Measurements from ENCODE around the gene MKLN1. TPM values are rescaled to one million over a fixed set of nuclear protein-coding genes. Genes with fewer than 3 reads are reported as not detected.

Gene MKLN1
- 34.8 and 67.9 TPM in 2 replicates for total RNA-seq

DNA sequence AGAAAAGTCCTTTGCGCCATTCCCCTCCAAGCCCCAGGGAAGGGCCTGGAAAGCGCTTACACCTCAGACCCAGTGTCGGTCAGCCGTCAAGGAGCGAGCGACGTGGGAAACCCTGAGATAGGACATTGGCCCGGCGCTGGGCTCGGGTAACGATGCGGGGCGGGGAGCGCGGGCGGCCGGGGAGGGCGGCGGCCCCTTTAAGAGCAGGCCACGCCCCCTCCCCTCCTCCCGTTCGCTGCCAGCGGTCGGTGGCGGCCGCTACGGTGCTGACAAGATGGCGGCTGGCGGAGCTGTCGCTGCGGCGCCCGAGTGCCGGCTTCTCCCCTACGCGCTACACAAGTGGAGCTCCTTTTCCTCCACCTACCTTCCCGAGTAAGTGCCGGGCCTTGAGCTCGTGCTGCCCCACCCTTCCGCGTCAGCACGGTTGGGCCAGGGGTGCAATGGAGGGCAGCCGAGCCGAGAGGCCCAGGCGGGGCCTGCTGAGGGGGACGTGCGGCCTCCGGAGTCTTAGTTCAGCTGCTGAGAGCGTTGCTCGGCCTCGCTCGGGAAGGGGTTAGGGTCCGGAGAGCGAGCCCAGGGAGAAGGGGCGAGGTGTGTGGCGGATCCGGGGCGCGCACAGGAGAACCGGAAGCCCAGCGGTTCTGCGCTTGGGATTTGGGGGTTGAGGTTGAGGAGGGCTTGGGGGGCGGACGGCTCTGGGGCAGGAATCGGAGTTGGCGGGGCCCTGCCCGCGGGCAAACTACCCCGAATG, at the start of gene MKLN1:
TSS of gene MKLN1 (plus strand) at position 251 of the 751 bp plus-strand sequence. CDS start at position 275, 24 bp downstream.

Other genes with a start within 250 kb of the MKLN1 start
- gene PODXL, start 228.8 kb downstream of the MKLN1 start, total RNA-seq, result 0.88 and 34.9 TPM in 2 replicates